Lower leg skin (tissue), 3 donors: Measurements from ENCODE around the gene ATRN.

Source experiments
- CTCF ChIP-seq, 3 donors: fragments of 450-650 bp; IDR thresholded peaks; one replicate each; pipeline ENCODE4 v1.5.1; 2016; ENCODE audit warnings: antibody characterized with exemption in 3 of 3, mild to moderate bottlenecking in 3 of 3, moderate library complexity in 2 of 3
- POLR2A ChIP-seq, 2 donors: fragments of 450-650 bp; IDR thresholded peaks; one replicate each; pipeline ENCODE4 v1.6.1; 2016 to 2017; ENCODE audit warnings: antibody characterized with exemption in 2 of 2, mild to moderate bottlenecking in 1 of 2, moderate library complexity in 1 of 2

- TF ChIP-seq POLR2A (IDR thresholded peaks at IDR 0.05) = no peak
- TF ChIP-seq CTCF (IDR thresholded peaks at IDR 0.05) = no peak
Observed at GRCh38 chr20:3606021-3606420, 135.2 kb downstream of the ATRN start.
